Ureter (tissue), 1 donor: ENCODE measurements around the gene LRRC7. TPM values are rescaled to one million over a fixed set of nuclear protein-coding genes. Genes with fewer than 3 reads are reported as not detected.
"Not testable (repeated sequence)": the region's sequence is repeated elsewhere in the genome, so short reads cannot be mapped to it uniquely, and the experiment has no call there.

ENCODE experiments used
- DNase-seq: peaks from one replicate; pipeline ENCODE4 v3.0.0-alpha.2; 2020; ENCODE audit warnings: low spot score
- total RNA-seq: library from RNA; stranded (reverse); gene quantifications from one replicate; pipeline ENCODE4 v1.2.4, GENCODE V29; 2023
- donor health status: DM: yes; HTN: yes; CAD: no.

LRRC7 gene
- total RNA-seq, 1 donor from 2014 or later: 2.4 TPM

- DNase-seq: no peak
Observed at GRCh38 chr1:69871412-69871811, 303.7 kb downstream of the LRRC7 start.

- DNase-seq: no peak
Observed at GRCh38 chr1:69878338-69878737, 310.6 kb downstream of the LRRC7 start.

DNA sequence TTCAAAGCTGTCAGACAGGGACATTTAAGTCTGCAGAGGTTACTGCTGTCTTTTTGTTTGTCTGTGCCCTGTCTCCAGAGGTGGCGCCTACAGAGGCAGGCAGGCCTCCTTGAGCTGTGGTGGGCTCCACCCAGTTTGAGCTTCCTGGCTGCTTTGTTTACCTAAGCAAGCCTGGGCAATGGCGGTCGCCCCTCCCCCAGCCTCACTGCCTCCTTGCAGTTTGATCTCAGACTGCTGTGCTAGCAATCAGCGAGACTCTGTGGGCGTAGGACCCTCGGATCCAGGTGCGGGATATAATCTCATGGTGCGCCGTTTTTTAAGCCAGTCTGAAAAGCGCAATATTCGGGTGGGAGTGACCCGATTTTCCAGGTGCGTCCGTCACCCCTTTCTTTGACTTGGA lies 320.3 kb downstream of the LRRC7 start:
- not testable (repeated sequence) for DNase-seq

- no peak for DNase-seq
Observed at GRCh38 chr1:69888657-69889056, 320.9 kb downstream of the LRRC7 start.

GRCh38 chr1:69898403-69898947 lies 330.8 kb downstream of the LRRC7 start:
- DNase-seq: no peak

GRCh38 chr1:69911301-69911801 lies 343.6 kb downstream of the LRRC7 start:
- DNase-seq: no peak

DNA sequence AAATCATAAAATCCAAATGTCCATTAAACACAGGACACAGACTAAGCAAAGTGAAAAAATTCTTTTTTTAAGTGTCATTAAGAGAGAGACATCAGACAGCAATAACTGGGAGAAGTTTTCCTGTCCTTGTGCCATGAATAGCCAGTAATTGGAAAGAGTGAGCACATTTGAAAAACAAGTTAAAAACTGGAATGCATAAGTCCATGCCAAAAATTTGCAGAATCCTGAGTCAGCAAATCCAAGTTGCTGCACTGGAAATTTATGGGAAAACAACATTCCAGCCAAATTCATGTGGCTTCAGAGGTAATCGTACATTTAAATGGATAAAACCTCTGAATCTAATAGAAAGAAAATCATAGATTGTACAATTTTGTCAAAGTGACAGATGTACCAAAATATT lies 346.3 kb downstream of the LRRC7 start:
- no peak for DNase-seq

DNA sequence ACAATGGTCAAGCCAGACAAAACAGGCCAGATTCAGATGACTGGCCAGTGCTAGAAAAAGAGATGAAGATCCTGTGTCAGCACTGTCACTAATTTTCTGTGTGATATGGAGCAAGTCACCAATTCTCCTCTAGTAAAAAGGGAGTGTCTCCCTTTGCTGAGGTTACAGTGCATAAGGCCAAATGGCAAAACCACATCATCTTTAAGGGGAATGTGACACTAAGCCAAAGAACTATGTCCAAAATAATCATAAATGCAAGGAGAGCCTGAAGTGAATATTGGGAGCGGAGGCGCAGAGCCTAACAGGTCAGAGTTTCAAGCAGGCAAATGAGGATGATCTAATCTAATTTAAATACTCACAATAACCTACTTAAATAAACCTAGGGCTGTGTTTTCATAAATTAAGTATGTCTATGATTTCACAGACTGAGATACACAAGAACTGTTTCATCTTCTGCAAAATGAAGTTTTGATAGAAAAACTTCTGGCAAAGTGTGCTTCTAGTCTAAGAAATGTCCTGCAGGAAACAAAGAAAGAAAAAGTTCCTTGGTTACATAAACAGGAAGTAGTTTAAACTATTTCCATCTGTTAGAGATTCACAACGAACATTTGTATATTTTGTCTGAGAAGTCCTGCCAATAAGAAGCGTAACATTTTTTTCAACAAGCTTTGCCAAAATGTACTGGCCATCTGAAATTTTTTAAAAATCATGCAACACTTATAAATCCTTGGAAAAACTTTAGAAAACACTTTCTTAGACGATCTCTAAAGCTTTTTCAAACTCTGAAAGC lies 347.4 kb downstream of the LRRC7 start:
- DNase-seq: no peak

GRCh38 chr1:69919129-69919921 lies 351.6 kb downstream of the LRRC7 start:
- no peak for DNase-seq

DNA sequence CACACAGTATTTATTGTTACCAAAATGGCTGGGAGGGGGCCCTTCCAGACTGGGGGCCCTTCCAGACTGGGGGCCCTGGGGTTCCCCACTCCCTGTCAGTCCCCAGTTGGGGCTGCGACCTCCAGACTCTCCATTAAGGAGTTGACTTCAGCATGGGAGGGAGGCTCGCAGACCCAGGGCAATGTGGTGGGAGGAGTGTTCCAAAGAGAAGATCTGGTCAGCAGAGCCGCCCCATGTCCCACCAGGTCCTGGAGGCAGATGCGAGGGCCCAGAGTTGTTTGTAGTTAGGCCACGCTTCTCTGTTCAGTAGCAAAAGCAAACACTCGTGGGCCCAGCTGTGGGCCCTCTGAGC lies 352.2 kb downstream of the LRRC7 start:
- no peak for DNase-seq

- no peak for DNase-seq
Observed at GRCh38 chr1:69920426-69920825, 352.7 kb downstream of the LRRC7 start.

GRCh38 chr1:69921486-69921885 lies 353.8 kb downstream of the LRRC7 start:
- DNase-seq: no peak

DNA sequence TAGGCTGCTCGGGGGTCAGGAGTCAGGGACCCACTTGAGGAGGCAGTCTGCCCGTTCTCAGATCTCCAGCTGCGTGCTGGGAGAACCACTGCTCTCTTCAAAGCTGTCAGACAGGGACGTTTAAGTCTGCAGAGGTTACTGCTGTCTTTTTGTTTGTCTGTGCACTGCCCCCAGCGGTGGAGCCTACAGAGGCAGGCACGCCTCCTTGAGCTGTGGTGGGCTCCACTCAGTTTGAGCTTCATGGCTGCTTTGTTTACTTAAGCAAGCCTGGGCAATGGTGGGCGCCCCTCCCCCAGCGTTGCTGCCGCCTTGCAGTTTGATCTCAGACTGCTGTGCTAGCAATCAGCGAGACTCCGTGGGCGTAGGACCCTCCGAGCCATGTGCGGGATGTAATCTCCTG lies 360.5 kb downstream of the LRRC7 start:
- DNase-seq: not testable (repeated sequence)

- no peak for DNase-seq
Observed at GRCh38 chr1:69929308-69930057, 361.8 kb downstream of the LRRC7 start.

- no peak for DNase-seq
Observed at GRCh38 chr1:69930396-69930795, 362.7 kb downstream of the LRRC7 start.

DNA sequence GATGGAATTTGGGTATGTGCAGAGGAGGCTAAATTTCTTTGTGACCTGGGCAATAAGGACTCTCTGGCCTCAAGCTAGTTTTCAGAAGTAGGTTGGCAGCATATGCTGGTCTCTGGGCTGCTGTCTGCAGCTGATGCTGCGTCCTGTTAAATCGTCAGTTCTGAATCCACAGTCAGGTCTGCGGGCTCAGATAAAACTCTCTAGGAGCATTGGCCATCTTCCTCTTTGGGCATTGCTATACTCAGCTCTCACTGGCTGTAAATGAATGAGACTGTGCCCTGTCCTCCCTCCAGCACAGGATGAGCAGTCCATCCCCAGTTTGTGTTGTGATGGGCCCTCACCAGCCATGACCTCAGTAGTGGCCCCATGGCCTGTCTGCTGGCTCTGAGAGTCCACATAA lies 365.0 kb downstream of the LRRC7 start:
- no peak for DNase-seq

- DNase-seq: no peak
Observed at GRCh38 chr1:69940231-69940630, 372.5 kb downstream of the LRRC7 start.

DNA sequence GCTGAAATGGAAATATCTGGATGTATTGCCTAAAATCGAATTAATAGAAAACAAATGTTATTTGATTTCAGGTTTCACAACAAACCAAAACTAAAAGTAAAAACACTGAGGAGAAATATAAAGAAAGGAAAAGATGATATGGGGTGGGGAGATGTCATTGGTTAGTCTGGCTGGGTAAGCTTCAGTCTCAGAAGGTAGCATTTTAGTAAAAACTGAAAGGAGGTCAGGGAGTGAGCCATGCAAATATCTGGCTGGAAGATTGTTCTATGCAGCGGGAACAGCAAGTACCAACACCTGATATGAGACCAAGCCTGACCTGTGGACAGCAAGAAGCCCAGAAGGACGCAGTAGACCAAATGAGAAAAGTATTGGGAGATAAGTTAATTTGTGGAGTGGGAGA lies 373.1 kb downstream of the LRRC7 start:
- DNase-seq: no peak

- no peak for DNase-seq
Observed at GRCh38 chr1:69943030-69943429, 375.3 kb downstream of the LRRC7 start.

DNA sequence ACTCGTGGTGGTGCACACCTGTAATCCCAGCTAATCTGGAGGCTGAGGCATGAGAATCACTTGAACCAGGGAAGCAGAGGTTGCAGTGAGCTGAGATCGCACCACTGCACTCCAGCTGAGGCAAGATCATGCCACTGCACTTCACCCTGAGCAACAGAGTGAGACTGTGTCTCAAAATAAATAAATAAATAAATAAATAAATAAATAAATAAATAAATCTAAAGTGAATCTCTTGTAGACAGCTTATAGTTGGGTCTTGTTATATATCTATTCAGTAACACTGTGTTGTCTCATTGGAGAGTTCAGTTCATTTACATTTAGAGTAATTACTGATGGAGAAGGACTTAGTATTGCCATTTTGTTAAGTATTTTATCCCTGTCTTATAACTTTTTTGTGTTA lies 379.2 kb downstream of the LRRC7 start:
- DNase-seq: no peak

- DNase-seq: no peak
Observed at GRCh38 chr1:69947837-69948236, 380.1 kb downstream of the LRRC7 start.

- DNase-seq: no peak
Observed at GRCh38 chr1:69952676-69953075, 385.0 kb downstream of the LRRC7 start.
